SU-DHL-6 (cell line): ENCODE measurements around the gene ZSCAN21.

Experiments used
- EZH2phosphoT487 ChIP-seq: fragments of 200-600 bp; sonication (generic), shearing (Covaris generic); conservative IDR thresholded peaks from 2 replicates; pipeline ENCODE4 v1.6.1; 2018; ENCODE audit warnings: mild to moderate bottlenecking, antibody characterized with exemption, low read length, moderate library complexity, mixed read lengths
- TF ChIP-seq, protein P1 (sequence below): fragments of 200-600 bp; sonication (generic); IDR thresholded peaks from one replicate; pipeline ENCODE4 v1.5.1; 2017; ENCODE audit warnings: antibody characterized with exemption, mild to moderate bottlenecking, low read length, moderate library complexity; ENCODE audit not compliant: insufficient read depth, poor library complexity, severe bottlenecking

DNA sequence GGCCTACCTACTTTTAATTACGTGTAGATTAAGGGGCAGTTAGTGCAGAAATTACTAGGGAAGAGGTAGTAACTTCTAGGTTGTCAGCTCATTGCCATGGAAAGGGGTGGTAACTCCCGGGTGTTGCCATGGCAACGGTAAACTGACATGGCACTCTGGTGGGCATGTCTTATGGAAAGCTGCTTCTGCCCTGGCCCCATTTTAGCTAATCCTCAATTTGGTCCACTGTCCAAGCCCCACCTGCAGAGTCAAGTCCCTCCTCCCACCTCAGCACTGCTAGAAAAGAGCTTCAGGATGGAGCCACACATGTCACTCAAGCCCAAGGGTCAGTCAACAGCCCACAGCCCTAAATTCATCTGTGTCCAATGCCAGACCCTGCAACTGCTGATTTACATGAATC lies 41.7 kb upstream of the ZSCAN21 start:
- TF ChIP-seq, protein P1, sequence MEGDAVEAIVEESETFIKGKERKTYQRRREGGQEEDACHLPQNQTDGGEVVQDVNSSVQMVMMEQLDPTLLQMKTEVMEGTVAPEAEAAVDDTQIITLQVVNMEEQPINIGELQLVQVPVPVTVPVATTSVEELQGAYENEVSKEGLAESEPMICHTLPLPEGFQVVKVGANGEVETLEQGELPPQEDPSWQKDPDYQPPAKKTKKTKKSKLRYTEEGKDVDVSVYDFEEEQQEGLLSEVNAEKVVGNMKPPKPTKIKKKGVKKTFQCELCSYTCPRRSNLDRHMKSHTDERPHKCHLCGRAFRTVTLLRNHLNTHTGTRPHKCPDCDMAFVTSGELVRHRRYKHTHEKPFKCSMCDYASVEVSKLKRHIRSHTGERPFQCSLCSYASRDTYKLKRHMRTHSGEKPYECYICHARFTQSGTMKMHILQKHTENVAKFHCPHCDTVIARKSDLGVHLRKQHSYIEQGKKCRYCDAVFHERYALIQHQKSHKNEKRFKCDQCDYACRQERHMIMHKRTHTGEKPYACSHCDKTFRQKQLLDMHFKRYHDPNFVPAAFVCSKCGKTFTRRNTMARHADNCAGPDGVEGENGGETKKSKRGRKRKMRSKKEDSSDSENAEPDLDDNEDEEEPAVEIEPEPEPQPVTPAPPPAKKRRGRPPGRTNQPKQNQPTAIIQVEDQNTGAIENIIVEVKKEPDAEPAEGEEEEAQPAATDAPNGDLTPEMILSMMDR: no peak
- no peak for TF ChIP-seq EZH2phosphoT487
